GM20000 (cell line): ENCODE data around the gene FMN1.

ENCODE experiments used
- DNase-seq: peaks from one replicate; pipeline ENCODE4 v3.0.0; 2012; ENCODE audit warnings: low spot score
- CTCF ChIP-seq: IDR thresholded peaks from 2 replicates; pipeline ENCODE4 v1.5.1; 2012; ENCODE audit warnings: mild to moderate bottlenecking, control low read depth; ENCODE audit errors: extremely low read depth, missing control alignments

Gene FMN1

GRCh38 chr15:33111041-33111451, 83.5 kb downstream of the FMN1 start:
- TF ChIP-seq CTCF = no peak
- no peak for DNase-seq

- TF ChIP-seq CTCF = no peak
These were observed 85.2 kb downstream of the FMN1 start for GRCh38 chr15:33109345-33109744.

GRCh38 chr15:33108518-33108917, 86.0 kb downstream of the FMN1 start:
- no peak for TF ChIP-seq CTCF
- DNase-seq = no peak

More at GRCh38 chr15:33109345-33109744, 85.2 kb downstream of the FMN1 start:
- no peak for DNase-seq

- no peak for DNase-seq
- TF ChIP-seq CTCF = no peak
These were observed 86.6 kb downstream of the FMN1 start for GRCh38 chr15:33107950-33108349.

GRCh38 chr15:33104212-33104611, 90.3 kb downstream of the FMN1 start:
- no peak for DNase-seq
- no peak for TF ChIP-seq CTCF

- no peak for DNase-seq
- no peak for TF ChIP-seq CTCF
These were observed 93.5 kb downstream of the FMN1 start for GRCh38 chr15:33101036-33101435.

- no peak for TF ChIP-seq CTCF
- no peak for DNase-seq
These were observed 94.2 kb downstream of the FMN1 start for GRCh38 chr15:33100314-33100713.
